DMS53 treated with DMSO at 0.1 percent for 48 hours (cell line): ENCODE measurements around the gene DIPK2B.

ENCODE experiments used
- DNase-seq: peaks from one replicate; lab custom pipeline; 2025; ENCODE audit not compliant: unreplicated experiment; lab: John Stamatoyannopoulos, UW

DIPK2B gene

GRCh38 chrX:45200741-45201234, at the start of gene DIPK2B:
DIPK2B (minus strand) TSS chrX:45200876; CDS start chrX:45200826, 50 bp downstream.
- no peak for DNase-seq

GRCh38 chrX:45240301-45240700, 39.6 kb upstream of the DIPK2B start:
- DNase-seq: no peak

- no peak for DNase-seq
Measured at GRCh38 chrX:45238489-45238888, 37.8 kb upstream of the DIPK2B start.

GRCh38 chrX:45233531-45233930, 32.9 kb upstream of the DIPK2B start:
- no peak for DNase-seq

- no peak for DNase-seq
Measured at GRCh38 chrX:45232139-45232538, 31.5 kb upstream of the DIPK2B start.

GRCh38 chrX:45230410-45230809, 29.7 kb upstream of the DIPK2B start:
- no peak for DNase-seq

GRCh38 chrX:45229348-45229747, 28.7 kb upstream of the DIPK2B start:
- no peak for DNase-seq

- no peak for DNase-seq
Measured at GRCh38 chrX:45228126-45228525, 27.4 kb upstream of the DIPK2B start.

- no peak for DNase-seq
Measured at GRCh38 chrX:45208121-45208856, 7.6 kb upstream of the DIPK2B start.

- no peak for DNase-seq
Measured at GRCh38 chrX:45202171-45202570, 1.5 kb upstream of the DIPK2B start.

GRCh38 chrX:45198706-45199105, 2.0 kb downstream of the DIPK2B start:
- no peak for DNase-seq

- DNase-seq: no peak
Measured at GRCh38 chrX:45198301-45198700, 2.4 kb downstream of the DIPK2B start.

GRCh38 chrX:45196701-45197100, 4.0 kb downstream of the DIPK2B start:
- no peak for DNase-seq

GRCh38 chrX:45191820-45192409, 8.8 kb downstream of the DIPK2B start:
- DNase-seq: no peak

- no peak for DNase-seq
Measured at GRCh38 chrX:45191383-45191782, 9.3 kb downstream of the DIPK2B start.

GRCh38 chrX:45187731-45188130, 12.9 kb downstream of the DIPK2B start:
- DNase-seq: no peak

- no peak for DNase-seq
Measured at GRCh38 chrX:45186643-45187026, 14.0 kb downstream of the DIPK2B start.

GRCh38 chrX:45184211-45184610, 16.5 kb downstream of the DIPK2B start:
- DNase-seq: no peak

GRCh38 chrX:45172890-45173289, 27.8 kb downstream of the DIPK2B start:
- DNase-seq: no peak

- DNase-seq: no peak
Measured at GRCh38 chrX:45166781-45167180, 33.9 kb downstream of the DIPK2B start.

- no peak for DNase-seq
Measured at GRCh38 chrX:45165726-45166125, 35.0 kb downstream of the DIPK2B start.

GRCh38 chrX:45164995-45165394, 35.7 kb downstream of the DIPK2B start:
- DNase-seq: no peak
